ENCODE data around the gene COL6A1.

COL6A1 gene

GRCh38 chr21:46054031-46054430 is 72.5 kb downstream of the COL6A1 start:
- DNase-seq: no peak

- no peak for DNase-seq
Observed at GRCh38 chr21:46054451-46054881, 72.9 kb downstream of the COL6A1 start.
